HEK293 (cell line): Measurements from ENCODE around the gene RO60.
"Not testable (repeated sequence)": the region's sequence is repeated elsewhere in the genome, so short reads cannot be mapped to it uniquely, and the experiment has no call there.

ENCODE experiments used
- CTCF ChIA-PET: fragments of 350-600 bp; formaldehyde crosslinking; extraction: SDS; loops from one replicate; lab custom pipeline; 2021; ENCODE audit warnings: antibody characterized with exemption; lab: Yijun Ruan, JAX
- POLR2A ChIA-PET: fragments of 300-600 bp; formaldehyde crosslinking; extraction: SDS; loops from one replicate; lab custom pipeline; 2020; ENCODE audit warnings: antibody characterized with exemption, inconsistent platforms; lab: Yijun Ruan, JAX
- H3K27ac ChIP-seq: fragments of 200-500 bp; sonication (Bioruptor generic); 2 replicates; pipeline ENCODE4 v1.5.1; 2014; ENCODE audit warnings: low read depth, low read length, control low read depth, inconsistent platforms; ENCODE audit errors: extremely low read depth
- H3K36me3 ChIP-seq, 2 experiments: fragments of 200-500 bp in 1 of 2; sonication (Bioruptor generic) in 1 of 2; 1 replicate in 1 of 2; 2 replicates in 1 of 2; pipeline ENCODE4 v1.5.1; 2014 to 2017; ENCODE audit warnings: inconsistent platforms in 2 of 2, low read length in 2 of 2; ENCODE audit not compliant: control insufficient read depth in 2 of 2, insufficient read depth in 1 of 2
- H3K4me1 ChIP-seq: fragments of 200-500 bp; sonication (Bioruptor generic); 2 replicates; pipeline ENCODE4 v1.5.1; 2014; ENCODE audit warnings: mild to moderate bottlenecking, low read length, inconsistent platforms; ENCODE audit not compliant: control insufficient read depth, insufficient read depth
- H3K4me3 ChIP-seq: 2 replicates; pipeline ENCODE4 v1.5.1; 2011; ENCODE audit warnings: low read depth, mild to moderate bottlenecking, control low read depth, low read length, moderate library complexity
- H3K9me3 ChIP-seq: fragments of 200-500 bp; sonication (Bioruptor generic); 2 replicates; pipeline ENCODE4 v1.5.1; 2014; ENCODE audit warnings: low read depth, low read length, inconsistent platforms; ENCODE audit not compliant: control insufficient read depth, insufficient read depth
- GLIS1 ChIP-seq: fragments of 450-650 bp; formaldehyde crosslinking; IDR thresholded peaks from 2 replicates; pipeline ENCODE4 v1.5.1; 2016; ENCODE audit warnings: missing biosample characterization, missing genetic modification characterization
- OSR2 ChIP-seq: fragments of 450-650 bp; formaldehyde crosslinking; IDR thresholded peaks from 2 replicates; pipeline ENCODE4 v1.5.1; 2016; ENCODE audit warnings: missing biosample characterization, missing genetic modification characterization
- ZNF146 ChIP-seq: fragments of 450-650 bp; formaldehyde crosslinking; IDR thresholded peaks from 2 replicates; pipeline ENCODE4 v1.5.1; 2016; ENCODE audit warnings: missing biosample characterization, missing genetic modification characterization
- ZNF155 ChIP-seq: fragments of 450-650 bp; formaldehyde crosslinking; IDR thresholded peaks from 2 replicates; pipeline ENCODE4 v1.5.1; 2016; ENCODE audit warnings: missing biosample characterization, missing genetic modification characterization
- ZNF202 ChIP-seq: fragments of 450-650 bp; formaldehyde crosslinking; IDR thresholded peaks from 2 replicates; pipeline ENCODE4 v1.5.1; 2016; ENCODE audit warnings: missing biosample characterization, missing genetic modification characterization, borderline replicate concordance
- ZNF26 ChIP-seq: fragments of 450-650 bp; formaldehyde crosslinking; IDR thresholded peaks from 2 replicates; pipeline ENCODE4 v1.5.1; 2016; ENCODE audit warnings: missing biosample characterization, missing genetic modification characterization
- ZNF324 ChIP-seq: fragments of 450-650 bp; formaldehyde crosslinking; IDR thresholded peaks from 2 replicates; pipeline ENCODE4 v1.5.1; 2016; ENCODE audit warnings: missing biosample characterization, missing genetic modification characterization
- ZNF521 ChIP-seq: fragments of 450-650 bp; formaldehyde crosslinking; IDR thresholded peaks from 2 replicates; pipeline ENCODE4 v1.5.1; 2017; ENCODE audit warnings: missing biosample characterization, mild to moderate bottlenecking, missing genetic modification characterization
- ZNF580 ChIP-seq: fragments of 450-650 bp; formaldehyde crosslinking; IDR thresholded peaks from 2 replicates; pipeline ENCODE4 v1.5.1; 2016; ENCODE audit warnings: missing biosample characterization, missing genetic modification characterization
- ZNF654 ChIP-seq: fragments of 450-650 bp; formaldehyde crosslinking; IDR thresholded peaks from 2 replicates; pipeline ENCODE4 v1.5.1; 2016; ENCODE audit warnings: low read depth, missing biosample characterization, missing genetic modification characterization
- ZNF664 ChIP-seq: fragments of 450-650 bp; formaldehyde crosslinking; IDR thresholded peaks from 2 replicates; pipeline ENCODE4 v1.5.1; 2016; ENCODE audit warnings: missing biosample characterization, missing genetic modification characterization

Gene RO60

DNA sequence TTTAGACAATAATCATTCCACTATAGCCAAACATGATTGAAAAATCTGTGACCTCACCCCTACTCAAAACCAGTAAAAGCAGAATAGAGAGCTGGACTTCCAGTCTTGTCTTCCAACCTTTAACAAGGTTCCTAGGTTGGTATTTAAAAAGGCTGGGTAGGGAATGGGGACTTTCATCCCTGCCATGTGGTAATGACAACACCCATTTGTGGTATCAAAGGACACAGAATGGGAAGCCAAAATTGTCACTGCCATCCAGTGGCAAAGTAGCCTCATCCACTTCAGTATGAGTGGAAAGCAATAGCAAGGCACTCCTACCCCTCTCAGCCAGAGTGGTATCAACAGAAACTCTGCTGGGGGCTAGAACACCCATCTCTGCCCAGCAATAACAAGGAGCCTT lies 34.2 kb upstream of the RO60 start:
- POLR2A ChIA-PET: no interaction called here
- TF ChIP-seq ZNF155 (tag by site-specific recombination): no peak
- no peak for TF ChIP-seq ZNF521 (tag by site-specific recombination)
- 0 out of 2 replicates have a peak, but pooled peaks have one; percentile 12 for TF ChIP-seq GLIS1 (tag by site-specific recombination)
- TF ChIP-seq ZNF580 (tag by site-specific recombination): no peak
- TF ChIP-seq ZNF324 (tag by site-specific recombination): no peak
- TF ChIP-seq, all 188 proteins: peak for 1
- Histone ChIP-seq H3K9me3 (no peaks in the 10 kb centered on the region), H3K4me1 (no peaks in the 10 kb centered on the region), H3K36me3 (peaks cover 24 to 63% of the 10 kb centered on the region in 2 experiments), H3K4me3 (no peak overlapping the region), H3K27ac (no peak overlapping the region)
- CTCF ChIA-PET: no interaction called here

DNA sequence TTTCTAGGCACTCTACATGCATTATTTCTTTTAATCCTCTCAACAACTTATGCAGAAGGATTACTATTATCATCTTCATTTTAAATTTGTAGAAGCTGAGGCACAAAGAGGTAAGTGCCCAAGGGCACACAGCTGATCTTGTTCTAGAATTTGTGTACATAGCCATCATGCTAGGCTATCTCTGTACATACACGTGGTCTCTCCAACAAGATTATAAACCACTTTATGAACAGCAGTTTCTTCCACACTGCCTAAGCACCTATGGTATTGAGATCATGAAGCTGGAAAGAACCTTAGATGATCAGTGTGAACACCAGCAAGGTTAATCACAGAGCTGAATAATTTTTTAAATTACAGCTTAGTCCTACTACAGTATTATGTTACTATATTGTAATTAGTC lies 29.1 kb upstream of the RO60 start:
- Histone ChIP-seq H3K4me1 (no peaks in the 10 kb centered on the region), H3K4me3 (no peak overlapping the region), H3K27ac (no peak overlapping the region), H3K9me3 (no peaks in the 10 kb centered on the region), H3K36me3 (peaks cover 15 to 41% of the 10 kb centered on the region in 2 experiments)
- POLR2A ChIA-PET: no interaction called here
- CTCF ChIA-PET: interaction anchor here (0.6 to 1.6 kb wide), 6 partner anchors 9 to 762 kb away, joined by 3 to 5 read pairs (median 4); no protein-coding TSS in a partner anchor
- no peak for TF ChIP-seq OSR2 (tag by site-specific recombination)

DNA sequence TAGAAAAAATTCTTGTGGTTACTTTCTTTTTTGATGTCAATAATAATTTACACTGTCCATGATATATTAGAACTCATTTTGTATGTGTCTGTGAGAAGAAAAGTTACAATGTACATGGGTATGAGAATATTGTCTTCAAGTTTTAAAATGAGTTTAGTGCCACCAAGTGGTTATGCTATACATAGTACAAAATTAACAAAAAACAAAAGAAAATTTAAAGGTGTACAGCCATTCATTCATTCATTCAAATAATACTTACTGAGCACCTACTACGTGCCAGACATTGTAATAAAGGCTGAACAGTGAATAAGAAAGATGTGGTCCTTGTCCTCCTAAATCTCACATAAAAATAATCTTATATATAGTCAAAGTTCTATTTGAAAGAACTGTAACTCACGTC lies 28.0 kb upstream of the RO60 start:
- Histone ChIP-seq H3K9me3 (no peaks in the 10 kb centered on the region), H3K27ac (no peak overlapping the region), H3K4me1 (no peaks in the 10 kb centered on the region), H3K4me3 (no peak overlapping the region), H3K36me3 (peaks cover 15 to 30% of the 10 kb centered on the region in 2 experiments)
- TF ChIP-seq ZNF654 (tag by site-specific recombination) (peak; percentile 28), ZNF664 (tag by site-specific recombination) (peak; percentile 58; the same call in 1 of the 2 replicates), ZNF26 (no peak)
- POLR2A ChIA-PET: no interaction called here
- CTCF ChIA-PET: interaction anchor here (0.9 to 1.3 kb wide), 2 partner anchors 90 to 227 kb away, joined by 3 to 7 read pairs; no protein-coding TSS in a partner anchor

DNA sequence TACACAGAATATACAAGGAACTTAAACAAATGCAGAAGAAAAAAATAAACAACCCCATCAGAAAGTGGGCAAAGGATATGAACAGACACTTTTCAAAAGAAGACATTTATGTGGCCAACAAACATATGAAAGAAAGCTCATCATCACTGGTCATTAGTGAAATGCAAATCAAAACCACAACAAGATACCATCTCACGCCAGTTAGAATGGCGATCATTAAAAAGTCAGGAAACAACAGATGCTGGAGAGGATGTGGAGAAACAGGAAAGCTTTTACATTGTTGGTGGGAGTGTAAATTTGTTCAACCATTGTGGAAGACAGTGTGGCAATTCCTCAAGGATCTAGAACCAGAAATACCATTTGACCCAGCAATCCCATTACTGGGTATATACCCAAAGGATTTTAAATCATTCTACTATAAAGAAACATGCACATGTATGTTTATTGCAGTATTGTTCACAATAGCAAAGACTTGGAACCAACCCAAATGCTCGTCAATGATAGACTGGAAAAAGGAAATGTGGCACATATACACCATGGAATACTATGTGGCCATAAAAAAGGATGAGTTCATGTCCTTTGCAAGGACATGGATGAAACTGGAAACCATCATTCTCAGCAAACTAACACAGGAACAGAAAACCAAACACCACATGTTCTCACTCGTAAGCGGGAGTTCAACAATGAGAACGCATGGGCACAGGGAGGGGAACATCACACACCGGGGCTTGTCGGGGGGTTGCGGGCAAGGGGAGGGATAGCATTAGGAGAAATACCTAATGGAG lies 26.6 kb upstream of the RO60 start:
- TF ChIP-seq ZNF146 (tag by site-specific recombination) (peak; percentile 92), ZNF580 (tag by site-specific recombination) (0 out of 2 replicates have a peak, but pooled peaks have one; percentile 35), ZNF202 (tag by site-specific recombination) (peak; percentile 38; the same call in 1 of the 2 replicates)
- TF ChIP-seq, all 188 proteins: peak for 3; not testable (repeated sequence) for 185
- H3K9me3 ChIP-seq, POLR2A ChIA-PET, H3K27ac ChIP-seq, H3K4me1 ChIP-seq, H3K4me3 ChIP-seq: not testable (repeated sequence)
- CTCF ChIA-PET: interaction anchor here (0.7 to 1.5 kb wide), 5 partner anchors 14 to 228 kb away, joined by 3 to 7 read pairs (median 3); no protein-coding TSS in a partner anchor
- peaks cover 9 to 20% of the 10 kb centered on the region in 2 experiments for H3K36me3 ChIP-seq
